ENCODE data around the gene ARHGEF17. TPM values are rescaled to one million over a fixed set of nuclear protein-coding genes. Genes with fewer than 3 reads are reported as not detected.

Gene ARHGEF17
- total and polyA plus RNA-seq, 2 of the 13 experiments (the other 11 are each of a cell fraction or from before 2014, with no cell fraction given) = 10.7 to 28.8 TPM

DNA sequence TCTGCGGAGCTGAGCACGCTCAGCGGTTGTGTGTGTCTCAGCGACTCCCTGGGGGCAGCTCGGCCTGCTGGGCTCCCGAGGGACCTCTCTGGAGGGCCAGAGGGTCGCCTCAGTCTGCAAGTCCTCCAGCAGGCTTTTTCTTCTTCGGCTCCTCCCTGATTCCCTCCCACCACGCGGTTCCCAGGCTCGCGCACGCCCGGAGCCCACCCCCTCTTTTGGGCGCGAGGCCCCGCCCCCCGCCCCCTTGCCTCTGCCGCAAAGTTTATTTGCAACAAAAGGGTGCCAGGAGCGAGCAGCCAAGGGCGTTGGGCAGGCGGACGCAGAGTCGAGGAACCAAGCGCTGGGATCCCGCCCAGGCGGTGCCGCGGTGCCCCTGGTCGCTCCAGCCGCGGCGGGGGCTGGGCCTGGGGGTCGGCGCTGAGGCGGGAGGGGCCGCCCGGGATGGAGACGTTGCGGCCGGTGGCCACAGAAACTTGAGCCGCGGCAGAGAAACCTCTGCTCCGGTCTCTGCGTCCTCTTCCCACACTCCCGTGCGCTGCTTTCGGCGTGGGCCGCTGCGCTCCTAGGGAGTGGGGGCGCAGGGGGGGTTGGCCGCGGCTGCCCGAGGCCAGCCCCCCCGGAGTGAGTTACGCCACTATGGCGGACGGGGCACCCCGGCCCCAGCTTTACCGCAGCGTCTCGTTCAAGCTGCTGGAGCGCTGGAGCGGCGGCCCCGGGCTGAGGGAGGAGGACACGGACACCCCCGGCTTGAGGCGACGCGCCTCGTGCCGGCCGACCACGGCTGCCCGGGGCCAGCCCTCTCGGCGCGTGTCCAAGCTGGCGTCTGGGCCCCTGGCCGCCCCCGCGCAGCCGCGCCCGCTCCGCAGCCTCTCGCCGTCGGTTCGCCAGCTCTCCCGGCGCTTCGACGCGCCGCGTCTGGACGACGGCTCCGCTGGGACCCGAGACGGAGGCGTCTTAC lies at the start of gene ARHGEF17 (continued):
- TF ChIP-seq, protein P1, sequence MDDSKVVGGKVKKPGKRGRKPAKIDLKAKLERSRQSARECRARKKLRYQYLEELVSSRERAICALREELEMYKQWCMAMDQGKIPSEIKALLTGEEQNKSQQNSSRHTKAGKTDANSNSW (CRISPR knock-in tag; IDR thresholded peaks at IDR 0.05; ENCODE audit: borderline replicate concordance) = peak; percentile 25; the same call in 1 of the 2 replicates
- TF ChIP-seq CEBPB (IDR thresholded peaks at IDR 0.05; ENCODE audit: borderline replicate concordance, low read depth, low read length) (no peak), PAF1 (CRISPR knock-in tag; IDR thresholded peaks at IDR 0.05) (no peak), DR1 (CRISPR knock-in tag; IDR thresholded peaks at IDR 0.05) (no peak), ZNF383 (CRISPR knock-in tag; IDR thresholded peaks at IDR 0.05; ENCODE audit: borderline replicate concordance) (no peak), ZBTB3 (CRISPR knock-in tag; IDR thresholded peaks at IDR 0.05; ENCODE audit: borderline replicate concordance, low read depth) (no peak), BRCA1 (CRISPR knock-in tag; IDR thresholded peaks at IDR 0.05) (no peak), JARID2 (CRISPR knock-in tag; IDR thresholded peaks at IDR 0.05; ENCODE audit: insufficient replicate concordance) (no peak), NCOA1 (CRISPR knock-in tag; IDR thresholded peaks at IDR 0.05) (0 out of 2 replicates have a peak, but pooled peaks have one; percentile 0), ZFP82 (CRISPR knock-in tag; IDR thresholded peaks at IDR 0.05; ENCODE audit: borderline replicate concordance) (0 out of 2 replicates have a peak, but pooled peaks have one; percentile 57), CREB1 (IDR thresholded peaks at IDR 0.05) (no peak), CREB1 (CRISPR knock-in tag; IDR thresholded peaks at IDR 0.05) (no peak), ZNF841 (CRISPR knock-in tag; IDR thresholded peaks at IDR 0.05; ENCODE audit: borderline replicate concordance) (no peak), ZNF564 (CRISPR knock-in tag; IDR thresholded peaks at IDR 0.05) (no peak; the same call in 1 of the 2 replicates), ONECUT2 (CRISPR knock-in tag; IDR thresholded peaks at IDR 0.05) (no peak), PHF8 (CRISPR knock-in tag; IDR thresholded peaks at IDR 0.05) (peak; percentile 18; the same call in 1 of the 2 replicates), RAD21 (CRISPR knock-in tag; IDR thresholded peaks at IDR 0.05) (peak; percentile 59)
- TF ChIP-seq, protein P2, sequence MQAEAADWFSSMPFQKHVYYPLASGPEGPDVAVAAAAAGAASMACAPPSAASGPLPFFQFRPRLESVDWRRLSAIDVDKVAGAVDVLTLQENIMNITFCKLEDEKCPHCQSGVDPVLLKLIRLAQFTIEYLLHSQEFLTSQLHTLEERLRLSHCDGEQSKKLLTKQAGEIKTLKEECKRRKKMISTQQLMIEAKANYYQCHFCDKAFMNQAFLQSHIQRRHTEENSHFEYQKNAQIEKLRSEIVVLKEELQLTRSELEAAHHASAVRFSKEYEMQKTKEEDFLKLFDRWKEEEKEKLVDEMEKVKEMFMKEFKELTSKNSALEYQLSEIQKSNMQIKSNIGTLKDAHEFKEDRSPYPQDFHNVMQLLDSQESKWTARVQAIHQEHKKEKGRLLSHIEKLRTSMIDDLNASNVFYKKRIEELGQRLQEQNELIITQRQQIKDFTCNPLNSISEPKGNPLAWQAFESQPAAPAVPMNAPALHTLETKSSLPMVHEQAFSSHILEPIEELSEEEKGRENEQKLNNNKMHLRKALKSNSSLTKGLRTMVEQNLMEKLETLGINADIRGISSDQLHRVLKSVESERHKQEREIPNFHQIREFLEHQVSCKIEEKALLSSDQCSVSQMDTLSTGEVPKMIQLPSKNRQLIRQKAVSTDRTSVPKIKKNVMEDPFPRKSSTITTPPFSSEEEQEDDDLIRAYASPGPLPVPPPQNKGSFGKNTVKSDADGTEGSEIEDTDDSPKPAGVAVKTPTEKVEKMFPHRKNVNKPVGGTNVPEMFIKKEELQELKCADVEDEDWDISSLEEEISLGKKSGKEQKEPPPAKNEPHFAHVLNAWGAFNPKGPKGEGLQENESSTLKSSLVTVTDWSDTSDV (CRISPR knock-in tag; IDR thresholded peaks at IDR 0.05) = peak; percentile 13; the same call in 1 of the 2 replicates
- TF ChIP-seq, protein P3, sequence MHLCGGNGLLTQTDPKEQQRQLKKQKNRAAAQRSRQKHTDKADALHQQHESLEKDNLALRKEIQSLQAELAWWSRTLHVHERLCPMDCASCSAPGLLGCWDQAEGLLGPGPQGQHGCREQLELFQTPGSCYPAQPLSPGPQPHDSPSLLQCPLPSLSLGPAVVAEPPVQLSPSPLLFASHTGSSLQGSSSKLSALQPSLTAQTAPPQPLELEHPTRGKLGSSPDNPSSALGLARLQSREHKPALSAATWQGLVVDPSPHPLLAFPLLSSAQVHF (CRISPR knock-in tag; IDR thresholded peaks at IDR 0.05) = no peak
- TF ChIP-seq, protein P4, sequence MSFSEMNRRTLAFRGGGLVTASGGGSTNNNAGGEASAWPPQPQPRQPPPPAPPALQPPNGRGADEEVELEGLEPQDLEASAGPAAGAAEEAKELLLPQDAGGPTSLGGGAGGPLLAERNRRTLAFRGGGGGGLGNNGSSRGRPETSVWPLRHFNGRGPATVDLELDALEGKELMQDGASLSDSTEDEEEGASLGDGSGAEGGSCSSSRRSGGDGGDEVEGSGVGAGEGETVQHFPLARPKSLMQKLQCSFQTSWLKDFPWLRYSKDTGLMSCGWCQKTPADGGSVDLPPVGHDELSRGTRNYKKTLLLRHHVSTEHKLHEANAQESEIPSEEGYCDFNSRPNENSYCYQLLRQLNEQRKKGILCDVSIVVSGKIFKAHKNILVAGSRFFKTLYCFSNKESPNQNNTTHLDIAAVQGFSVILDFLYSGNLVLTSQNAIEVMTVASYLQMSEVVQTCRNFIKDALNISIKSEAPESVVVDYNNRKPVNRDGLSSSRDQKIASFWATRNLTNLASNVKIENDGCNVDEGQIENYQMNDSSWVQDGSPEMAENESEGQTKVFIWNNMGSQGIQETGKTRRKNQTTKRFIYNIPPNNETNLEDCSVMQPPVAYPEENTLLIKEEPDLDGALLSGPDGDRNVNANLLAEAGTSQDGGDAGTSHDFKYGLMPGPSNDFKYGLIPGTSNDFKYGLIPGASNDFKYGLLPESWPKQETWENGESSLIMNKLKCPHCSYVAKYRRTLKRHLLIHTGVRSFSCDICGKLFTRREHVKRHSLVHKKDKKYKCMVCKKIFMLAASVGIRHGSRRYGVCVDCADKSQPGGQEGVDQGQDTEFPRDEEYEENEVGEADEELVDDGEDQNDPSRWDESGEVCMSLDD (CRISPR knock-in tag; IDR thresholded peaks at IDR 0.05; ENCODE audit: borderline replicate concordance) = no peak

Measured in HepG2 (cell line).